ENCODE data around the gene NT5M. TPM values are rescaled to one million over a fixed set of nuclear protein-coding genes. Genes with fewer than 3 reads are reported as not detected.

NT5M gene
- total RNA-seq, 2 experiments from 2014 or later = 4.3 to 5.4 TPM

- Mint-ChIP-seq H3K9me3 (ENCODE audit: low read depth) (no peaks in the 10 kb centered on the region), H3K4me1 (no peaks in the 10 kb centered on the region), H3K4me3 (no peak overlapping the region), H3K36me3 (ENCODE audit: low read depth) (no peaks in the 10 kb centered on the region), H3K27ac (no peak overlapping the region), H3K27me3 (no peaks in the 10 kb centered on the region)
- POLR2A ChIA-PET = no interaction called here
- CTCF ChIA-PET = no interaction called here
- no peak for ATAC-seq
- intact Hi-C loops (cut with DNase I, micrococcal nuclease) = no loop called here
- no peak for DNase-seq
Measured at GRCh38 chr17:17344507-17345293, 41.5 kb downstream of the NT5M start.

- Mint-ChIP-seq H3K36me3 (ENCODE audit: low read depth) (no peaks in the 10 kb centered on the region), H3K4me1 (no peaks in the 10 kb centered on the region), H3K4me3 (no peak overlapping the region), H3K27ac (no peak overlapping the region), H3K27me3 (no peaks in the 10 kb centered on the region), H3K9me3 (ENCODE audit: low read depth) (no peaks in the 10 kb centered on the region)
- no peak for ATAC-seq
- CTCF ChIA-PET = no interaction called here
- no peak for DNase-seq
- intact Hi-C loops (cut with DNase I, micrococcal nuclease) = no loop called here
- POLR2A ChIA-PET = no interaction called here
Measured at GRCh38 chr17:17345294-17345597, 42.1 kb downstream of the NT5M start.

DNA sequence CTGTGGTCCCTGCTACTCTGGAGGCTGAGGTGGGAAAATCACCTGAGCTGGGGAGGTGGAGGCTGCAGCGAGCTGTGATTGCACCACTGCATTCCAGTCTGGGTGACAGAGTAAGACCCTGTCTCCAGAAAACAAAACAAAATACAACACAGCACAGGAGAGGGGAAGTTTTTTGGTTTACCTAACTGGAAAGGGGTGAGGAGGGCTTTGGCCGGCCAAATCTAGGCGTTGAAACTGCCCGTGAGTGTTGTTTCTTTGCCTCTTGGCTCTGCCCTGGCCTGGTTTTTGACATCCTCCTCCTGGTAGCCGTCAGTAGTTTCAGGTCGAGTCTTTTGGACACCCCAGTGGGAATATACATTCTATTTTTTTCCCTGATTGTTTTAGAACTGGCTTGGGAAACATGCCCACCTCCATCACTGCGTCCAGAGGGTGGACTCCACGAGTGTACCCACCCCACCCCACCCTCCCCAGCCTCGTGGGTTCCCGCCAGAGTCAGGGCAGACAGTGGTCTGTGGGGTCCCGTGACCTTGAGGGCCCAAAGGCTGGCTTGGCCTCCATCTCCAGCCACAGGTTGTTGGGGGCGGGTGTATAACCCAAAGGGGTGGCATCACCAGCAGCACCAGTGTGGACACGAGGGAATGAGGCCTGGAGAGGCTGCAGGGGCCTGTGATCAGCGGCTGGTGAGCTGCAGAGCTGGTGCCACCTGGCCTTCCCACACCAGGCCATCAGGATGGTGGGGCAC lies 42.7 kb downstream of the NT5M start:
- H3K36me3 Mint-ChIP-seq (ENCODE audit: low read depth) = no peaks in the 10 kb centered on the region
- no peak overlapping the region for H3K4me3 Mint-ChIP-seq
- no peak for ATAC-seq
- CTCF ChIA-PET = no interaction called here
- H3K4me1 Mint-ChIP-seq = no peaks in the 10 kb centered on the region
- no peak overlapping the region for H3K27ac Mint-ChIP-seq
- intact Hi-C loops (cut with DNase I, micrococcal nuclease) = no loop called here
- no peaks in the 10 kb centered on the region for H3K27me3 Mint-ChIP-seq
- POLR2A ChIA-PET = no interaction called here
- DNase-seq = no peak
- no peaks in the 10 kb centered on the region for H3K9me3 Mint-ChIP-seq (ENCODE audit: low read depth)

DNA sequence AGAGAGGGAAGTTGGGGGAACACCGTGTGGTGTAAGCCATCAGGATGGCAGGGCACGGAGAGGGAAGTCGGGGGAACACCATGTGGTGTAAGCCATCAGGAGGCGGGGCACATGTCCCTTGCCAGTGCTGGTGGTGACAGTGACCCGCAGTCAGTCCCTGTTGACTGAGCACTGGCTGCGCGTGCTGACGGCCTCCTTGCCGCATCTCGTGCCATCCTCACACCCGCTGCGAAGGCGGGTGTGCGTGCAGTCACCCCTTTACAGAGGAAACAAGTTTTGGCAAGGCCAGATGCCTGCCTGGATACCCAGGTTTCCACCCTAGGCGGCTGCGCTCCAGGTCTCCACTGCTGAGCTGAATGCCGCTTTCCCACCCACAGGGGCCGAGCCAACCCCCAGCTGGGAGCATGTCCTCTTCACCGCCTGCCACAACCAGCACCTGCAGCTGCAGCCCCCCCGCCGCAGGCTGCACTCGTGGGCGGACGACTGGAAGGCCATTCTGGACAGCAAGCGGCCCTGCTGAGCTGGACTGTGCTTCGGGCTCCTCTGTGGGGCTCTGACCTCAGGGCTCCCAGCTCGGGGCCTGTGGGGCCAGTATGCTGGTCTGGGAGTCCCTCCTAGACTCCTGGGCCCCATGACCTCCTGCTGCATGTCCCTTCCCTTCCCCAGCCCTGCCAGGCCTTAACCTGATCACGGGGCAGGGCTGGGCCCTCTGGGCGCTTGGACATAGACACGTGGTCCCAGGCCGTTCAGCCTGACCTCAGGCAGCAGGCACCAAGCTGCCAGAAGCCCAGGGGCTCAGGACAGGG lies 43.5 kb downstream of the NT5M start:
- no peak for ATAC-seq
- Mint-ChIP-seq H3K36me3 (ENCODE audit: low read depth) (no peaks in the 10 kb centered on the region), H3K4me3 (no peak overlapping the region)

DNA sequence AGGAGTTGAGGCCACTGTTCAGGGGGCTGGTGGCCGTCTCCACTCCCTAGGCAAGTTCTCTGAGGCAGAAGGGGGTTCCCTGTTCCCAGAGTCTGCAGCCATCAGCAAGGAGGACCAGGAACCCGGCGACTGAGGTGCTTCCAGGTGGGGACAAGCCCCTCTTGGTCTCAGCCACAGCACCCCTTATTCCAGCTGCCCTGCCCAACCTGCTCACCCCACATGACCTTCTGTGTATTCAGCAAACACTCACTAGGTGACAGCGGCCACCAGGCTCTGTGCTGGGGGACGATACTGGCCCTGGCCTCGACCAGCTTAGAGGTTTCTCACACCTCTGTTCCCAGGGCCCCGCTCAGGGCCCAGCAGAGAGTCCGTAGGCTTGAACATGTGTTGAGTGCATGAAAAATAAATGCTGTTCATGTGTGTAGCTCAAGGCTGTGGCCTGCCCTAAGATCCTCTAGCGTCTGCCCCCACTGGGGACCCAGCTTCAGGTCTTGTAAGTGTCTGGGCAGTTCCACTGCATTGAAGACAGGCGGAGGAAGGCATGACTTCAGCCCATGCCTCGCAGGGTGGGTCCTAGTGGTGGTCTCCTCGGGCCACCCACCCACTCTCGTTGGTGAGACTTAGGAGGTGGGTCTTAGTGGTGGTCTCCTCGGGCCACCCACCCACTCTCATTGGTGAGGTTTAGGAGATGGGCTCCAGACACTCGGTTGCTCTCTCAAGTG lies 44.2 kb downstream of the NT5M start:
- Mint-ChIP-seq H3K27ac (no peak overlapping the region), H3K9me3 (ENCODE audit: low read depth) (no peaks in the 10 kb centered on the region), H3K4me3 (no peak overlapping the region), H3K27me3 (no peaks in the 10 kb centered on the region), H3K36me3 (ENCODE audit: low read depth) (no peaks in the 10 kb centered on the region), H3K4me1 (no peaks in the 10 kb centered on the region)
- DNase-seq = no peak
- no peak for ATAC-seq
- intact Hi-C loops (cut with DNase I, micrococcal nuclease) = no loop called here
- CTCF ChIA-PET = no interaction called here
- POLR2A ChIA-PET = interaction anchor here (0.6 kb wide), 1 partner anchor 287 kb away, joined by 3 read pairs; no protein-coding TSS in a partner anchor

More for the DNA sequence above, 43.5 kb downstream of the NT5M start:
- H3K27me3 Mint-ChIP-seq = no peaks in the 10 kb centered on the region
- no peak for DNase-seq
- no peaks in the 10 kb centered on the region for H3K9me3 Mint-ChIP-seq (ENCODE audit: low read depth)
- H3K27ac Mint-ChIP-seq = no peak overlapping the region
- POLR2A ChIA-PET = no interaction called here
- CTCF ChIA-PET = no interaction called here
- no peaks in the 10 kb centered on the region for H3K4me1 Mint-ChIP-seq
- intact Hi-C loops (cut with DNase I, micrococcal nuclease) = no loop called here

DNA sequence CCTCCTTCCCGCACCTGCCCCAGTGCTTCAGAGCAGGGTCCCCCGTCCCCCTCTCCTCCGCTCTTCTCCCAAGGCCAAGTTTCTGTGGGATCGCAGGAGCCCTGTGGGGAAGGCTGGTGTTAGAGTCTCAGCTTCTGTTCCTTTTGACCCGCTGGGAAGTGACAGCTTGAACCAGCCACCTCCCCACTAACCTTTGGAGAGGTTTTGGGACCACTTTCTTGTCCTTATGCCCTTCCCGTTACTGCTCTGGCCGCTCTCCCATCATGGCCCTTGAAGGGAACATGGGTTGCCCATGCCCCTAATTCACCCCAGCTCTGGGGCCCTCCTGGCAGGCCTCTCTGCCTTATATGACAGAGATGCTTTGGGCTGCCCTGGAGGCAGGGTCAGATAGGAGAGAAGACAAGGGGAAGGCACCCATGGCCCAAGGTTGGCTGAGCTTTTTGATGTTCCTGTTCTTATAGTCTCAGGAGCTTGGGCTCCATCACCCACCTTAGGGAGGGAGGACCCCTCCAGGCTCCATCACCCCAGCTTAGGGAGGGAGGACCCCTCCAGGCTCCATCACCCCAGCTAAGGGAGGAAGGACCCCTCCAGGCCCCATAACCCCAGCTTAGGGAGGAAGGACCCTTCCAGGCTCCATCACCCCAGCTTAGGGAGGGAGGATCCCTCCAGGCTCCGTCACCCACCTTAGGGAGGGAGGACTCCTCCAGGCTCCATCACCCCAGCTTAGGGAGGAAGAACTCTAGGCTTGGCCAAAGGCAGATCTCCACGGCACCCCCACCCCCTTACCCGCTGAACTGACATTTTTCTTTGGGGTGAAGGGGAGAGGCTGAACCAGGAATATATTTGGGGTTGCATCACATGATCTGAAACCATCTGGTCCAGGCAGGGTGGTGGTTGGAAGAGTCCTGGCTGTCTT lies 45.0 kb downstream of the NT5M start:
- Mint-ChIP-seq H3K9me3 (ENCODE audit: low read depth) (no peaks in the 10 kb centered on the region), H3K36me3 (ENCODE audit: low read depth) (no peaks in the 10 kb centered on the region), H3K27me3 (no peaks in the 10 kb centered on the region), H3K4me1 (no peaks in the 10 kb centered on the region), H3K27ac (no peak overlapping the region), H3K4me3 (no peak overlapping the region)
- DNase-seq (no peak), ATAC-seq (no peak)
- CTCF ChIA-PET = no interaction called here
- intact Hi-C loops (cut with DNase I, micrococcal nuclease) = no loop called here
- POLR2A ChIA-PET = interaction anchor here (0.6 kb wide), 1 partner anchor 287 kb away, joined by 3 read pairs; no protein-coding TSS in a partner anchor

DNA sequence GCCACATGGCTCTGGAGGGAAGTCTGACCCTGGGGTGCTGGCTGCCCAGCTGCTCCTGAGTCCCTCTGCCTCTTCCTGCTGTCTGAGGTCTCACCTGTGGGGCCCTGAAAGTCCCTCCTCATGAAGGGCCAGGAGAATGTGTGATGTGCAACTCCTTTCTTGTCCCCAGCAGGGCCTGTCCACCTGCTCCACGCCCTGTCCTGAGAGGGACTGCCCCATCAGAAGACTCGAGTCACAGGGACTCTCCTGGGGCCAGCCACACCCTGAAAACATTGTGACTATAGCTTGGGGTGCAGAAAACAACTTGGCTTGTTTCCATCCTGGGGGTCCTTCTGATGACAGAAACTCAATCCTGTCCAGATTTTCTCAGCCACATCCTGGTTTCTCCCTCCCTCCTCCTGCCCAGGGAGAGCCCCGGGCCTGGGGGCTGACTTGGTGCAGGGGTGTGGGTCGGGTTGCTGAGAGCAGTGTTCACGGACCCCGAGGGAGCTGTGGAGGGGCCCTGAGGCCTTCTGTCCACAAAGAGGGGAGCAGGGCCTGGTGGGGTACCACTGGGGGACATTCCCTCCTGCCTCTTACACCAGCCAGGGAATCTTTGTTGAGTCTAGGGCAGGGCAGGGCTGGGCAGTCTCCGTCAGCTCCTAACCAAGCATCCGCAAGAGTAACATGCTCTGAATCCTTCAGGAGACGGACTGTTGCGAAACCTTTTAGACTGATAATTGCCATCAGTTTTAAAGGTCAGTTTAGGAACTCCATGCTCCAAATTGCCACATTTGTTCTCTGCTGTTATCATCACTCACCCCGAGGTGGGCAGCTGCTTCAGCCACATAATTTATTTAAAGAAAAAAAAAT lies 45.9 kb downstream of the NT5M start:
- intact Hi-C loops (cut with DNase I, micrococcal nuclease) = no loop called here
- POLR2A ChIA-PET = no interaction called here
- no peaks in the 10 kb centered on the region for H3K4me1 Mint-ChIP-seq
- no peaks in the 10 kb centered on the region for H3K27me3 Mint-ChIP-seq
- no peaks in the 10 kb centered on the region for H3K36me3 Mint-ChIP-seq (ENCODE audit: low read depth)
- no peaks in the 10 kb centered on the region for H3K9me3 Mint-ChIP-seq (ENCODE audit: low read depth)
- DNase-seq = no peak
- H3K4me3 Mint-ChIP-seq = no peak overlapping the region
- CTCF ChIA-PET = no interaction called here
- H3K27ac Mint-ChIP-seq = no peak overlapping the region
- no peak for ATAC-seq

- ATAC-seq = no peak
- H3K9me3 Mint-ChIP-seq (ENCODE audit: low read depth) = no peaks in the 10 kb centered on the region
- no peaks in the 10 kb centered on the region for H3K27me3 Mint-ChIP-seq
- no peak overlapping the region for H3K27ac Mint-ChIP-seq
- POLR2A ChIA-PET = interaction anchor here (0.6 kb wide), 2 partner anchors 19 to 282 kb away, joined by 3 to 8 read pairs; no protein-coding TSS in a partner anchor
- DNase-seq = no peak
- CTCF ChIA-PET = interaction anchor here (3.4 kb wide), 1 partner anchor 292 kb away, joined by 14 read pairs; no protein-coding TSS in a partner anchor
- no peak overlapping the region for H3K4me3 Mint-ChIP-seq
- intact Hi-C loops (cut with DNase I, micrococcal nuclease) = loop anchor here in 1 of 2 experiments (10.0 kb wide), 1 partner anchor 675 kb away; no protein-coding TSS in a partner anchor
- no peaks in the 10 kb centered on the region for H3K4me1 Mint-ChIP-seq
- H3K36me3 Mint-ChIP-seq (ENCODE audit: low read depth) = no peaks in the 10 kb centered on the region
Measured at GRCh38 chr17:17349724-17350106, 46.5 kb downstream of the NT5M start.

DNA sequence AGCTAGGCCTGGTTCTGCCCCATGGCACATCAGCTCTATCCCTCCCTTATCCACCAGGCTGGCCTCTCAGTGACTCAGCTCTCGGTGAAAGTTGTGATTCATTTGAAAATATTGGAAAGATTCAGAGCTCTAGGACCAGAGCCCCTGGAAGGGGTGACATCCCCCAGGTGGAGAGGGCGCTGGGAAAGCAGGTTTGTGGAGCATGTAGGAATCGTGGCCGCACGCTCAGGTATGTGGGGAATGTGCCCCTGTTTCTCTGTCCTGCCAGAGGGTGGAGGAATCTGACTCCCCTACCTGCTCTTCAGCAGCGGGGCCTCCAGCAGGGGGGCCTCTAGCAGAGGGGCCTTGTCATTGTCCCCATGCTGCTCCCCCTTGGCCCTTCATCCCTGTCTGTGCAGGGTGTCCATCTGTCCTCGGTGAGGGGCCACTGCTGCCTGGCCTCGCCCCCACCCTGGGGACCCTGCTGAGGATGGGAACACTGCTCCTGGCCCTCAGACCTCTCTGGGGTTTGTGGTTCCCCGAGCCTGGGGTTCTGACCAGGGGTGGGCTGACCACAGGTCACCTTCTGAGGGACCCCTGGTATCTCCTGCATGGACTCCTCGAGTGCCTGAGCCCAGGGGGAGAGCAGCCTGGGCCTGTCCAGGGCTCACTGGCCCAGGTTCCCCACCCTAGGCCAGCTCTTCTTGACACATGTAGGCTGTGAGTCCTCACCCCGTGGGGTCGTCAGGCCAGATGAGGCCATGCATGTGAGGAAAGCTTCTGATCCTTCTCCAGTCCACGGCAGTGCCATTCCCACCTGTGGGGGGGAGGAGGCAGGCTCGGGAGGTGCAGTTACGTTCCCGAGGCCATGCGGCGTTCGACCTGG lies 47.5 kb downstream of the NT5M start:
- CTCF ChIA-PET = interaction anchor here (3.4 kb wide), 1 partner anchor 291 kb away, joined by 14 read pairs; no protein-coding TSS in a partner anchor

More for the DNA sequence above, 47.5 kb downstream of the NT5M start:
- Mint-ChIP-seq H3K27ac (no peak overlapping the region), H3K4me3 (no peak overlapping the region), H3K27me3 (no peaks in the 10 kb centered on the region), H3K4me1 (no peaks in the 10 kb centered on the region), H3K9me3 (ENCODE audit: low read depth) (no peaks in the 10 kb centered on the region), H3K36me3 (ENCODE audit: low read depth) (no peaks in the 10 kb centered on the region)
- DNase-seq (no peak), ATAC-seq (no peak)
- POLR2A ChIA-PET = interaction anchor here (0.6 kb wide), 1 partner anchor 20 kb away, joined by 8 read pairs; no protein-coding TSS in a partner anchor
- intact Hi-C loops (cut with DNase I, micrococcal nuclease) = loop anchor here in 1 of 2 experiments (10.0 kb wide), 1 partner anchor 674 kb away; no protein-coding TSS in a partner anchor
